Prostate gland (tissue), 2 donors: ENCODE measurements around the gene FNDC3B.

Experiments used
- CTCF ChIP-seq, 4 experiments: fragments of 200-600 bp in 2 of 4; fragments of 450-650 bp in 2 of 4; sonication (generic) in 2 of 4; IDR thresholded peaks; 1 replicate in 3 of 4; 2 replicates in 1 of 4; pipeline ENCODE4 v1.5.1; 2016 to 2019; ENCODE audit warnings: antibody characterized with exemption in 4 of 4, mild to moderate bottlenecking in 2 of 4, moderate library complexity in 2 of 4
- POLR2A ChIP-seq: fragments of 450-650 bp; IDR thresholded peaks from one replicate; pipeline ENCODE4 v1.6.1; 2016; ENCODE audit warnings: antibody characterized with exemption, mild to moderate bottlenecking

GRCh38 chr3:172143739-172144497, 104.5 kb downstream of the FNDC3B start:
- no peak for TF ChIP-seq CTCF (IDR thresholded peaks at IDR 0.05)
- TF ChIP-seq POLR2A = no peak
